Panc1 (cell line): ENCODE measurements around the gene TDRKH.

Source experiments
- CTCF ChIP-seq: fragments of 450-650 bp; IDR thresholded peaks from 2 replicates; pipeline ENCODE4 v1.5.1; 2017; ENCODE audit warnings: mild to moderate bottlenecking
- POLR2AphosphoS5 ChIP-seq: IDR thresholded peaks from 2 replicates; pipeline ENCODE4 v1.6.1; 2012; ENCODE audit warnings: mild to moderate bottlenecking, low read depth, low read length, moderate library complexity
- REST ChIP-seq, 2 experiments: IDR thresholded peaks; 2 replicates each; pipeline ENCODE4 v1.6.1; 2011 to 2012; ENCODE audit warnings: low read depth in 2 of 2, control low read depth in 1 of 2, low read length in 1 of 2, mild to moderate bottlenecking in 1 of 2, moderate library complexity in 1 of 2; ENCODE audit not compliant: insufficient read depth in 1 of 2
- SIN3A ChIP-seq: IDR thresholded peaks from 2 replicates; pipeline ENCODE4 v1.6.1; 2012; ENCODE audit warnings: low read depth, mild to moderate bottlenecking, low read length, moderate library complexity, borderline replicate concordance; ENCODE audit not compliant: insufficient read depth
- TCF7L2 ChIP-seq: IDR thresholded peaks from 2 replicates; pipeline ENCODE4 v1.6.1; 2011; ENCODE audit warnings: mild to moderate bottlenecking, low read depth, low read length, inconsistent platforms

- TF ChIP-seq CTCF (no peak), SIN3A (no peak), POLR2AphosphoS5 (no peak), REST (IDR thresholded peaks at IDR 0.05; ENCODE audit: insufficient read depth in 1 of 2, low read depth in 2 of 2, low read length in 1 of 2) (no peak), TCF7L2 (no peak)
Observed at GRCh38 chr1:151779852-151780251, 10.4 kb downstream of the TDRKH start.
